ENCODE measurements around the gene ASPHD2.

The ASPHD2 gene

DNA sequence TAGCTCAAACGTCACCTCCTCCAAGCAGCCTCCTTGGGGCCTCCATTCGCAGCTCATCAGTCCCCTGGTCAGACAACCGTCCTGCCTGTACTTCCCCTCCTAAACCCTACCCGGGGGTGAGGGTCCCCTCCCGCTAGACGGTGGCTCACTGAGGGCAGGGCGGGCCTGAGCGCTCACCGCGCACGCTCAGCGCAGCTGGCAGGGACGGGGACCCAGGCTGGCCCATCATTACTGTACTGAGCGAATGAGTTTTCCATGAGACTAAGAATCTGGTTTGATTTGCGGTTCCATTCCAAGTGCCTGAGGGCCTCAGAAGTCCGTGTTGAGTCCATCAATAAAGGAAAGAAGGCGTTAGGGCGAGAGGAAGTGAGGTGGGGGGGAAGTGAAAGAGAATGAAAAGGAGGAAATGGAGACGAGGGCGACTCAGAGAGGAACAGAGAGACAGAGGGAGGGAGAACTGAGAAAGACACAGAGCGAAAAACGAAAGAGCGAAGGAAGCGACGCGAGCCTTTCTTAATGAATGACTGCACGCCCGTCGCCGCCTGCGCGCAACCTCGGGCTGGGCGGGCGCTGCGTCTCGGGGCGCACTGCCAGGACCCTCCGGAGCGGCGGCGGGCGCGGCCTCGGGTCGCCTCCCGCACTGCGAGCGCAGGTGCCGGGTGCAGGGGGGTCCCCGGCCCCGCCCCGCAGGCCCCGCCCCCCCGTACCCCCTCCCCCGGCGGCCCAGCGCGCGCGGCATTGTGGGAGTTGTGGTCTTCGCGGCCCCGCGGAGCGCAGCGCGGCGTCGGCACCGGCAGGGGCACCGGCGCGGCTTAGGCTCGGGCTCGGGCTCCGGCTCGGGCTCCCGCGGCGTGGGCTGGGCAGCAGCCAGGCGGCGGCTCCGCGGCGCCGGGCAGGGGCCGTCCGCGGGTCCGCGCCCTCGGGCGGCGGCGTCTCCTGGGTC lies at the start of gene ASPHD2 (continued):
- TF ChIP-seq ZNF221 (tag by site-specific recombination; IDR thresholded peaks at IDR 0.05; ENCODE audit: borderline replicate concordance) = no peak
- TF ChIP-seq GFI1B (tag by site-specific recombination; IDR thresholded peaks at IDR 0.05) = no peak
- no peak for TF ChIP-seq SCRT2 (tag by site-specific recombination; IDR thresholded peaks at IDR 0.05)
- TF ChIP-seq ZNF843 (tag by site-specific recombination; IDR thresholded peaks at IDR 0.05) = no peak
- no peak for TF ChIP-seq ZNF140 (tag by site-specific recombination; IDR thresholded peaks at IDR 0.05)
- no peak for TF ChIP-seq ZNF132 (tag by site-specific recombination; IDR thresholded peaks at IDR 0.05; ENCODE audit: borderline replicate concordance)
- no peak for TF ChIP-seq ZNF521 (tag by site-specific recombination; IDR thresholded peaks at IDR 0.05)
- no peak for TF ChIP-seq SALL2 (tag by site-specific recombination; IDR thresholded peaks at IDR 0.05; ENCODE audit: borderline replicate concordance)
- TF ChIP-seq ZNF416 (tag by site-specific recombination; IDR thresholded peaks at IDR 0.05) = no peak
- TF ChIP-seq ZNF292 (tag by site-specific recombination; IDR thresholded peaks at IDR 0.05; ENCODE audit: borderline replicate concordance, low read depth) = no peak
- no peak for TF ChIP-seq ZSCAN30 (tag by site-specific recombination; IDR thresholded peaks at IDR 0.05)
- TF ChIP-seq, protein P1, sequence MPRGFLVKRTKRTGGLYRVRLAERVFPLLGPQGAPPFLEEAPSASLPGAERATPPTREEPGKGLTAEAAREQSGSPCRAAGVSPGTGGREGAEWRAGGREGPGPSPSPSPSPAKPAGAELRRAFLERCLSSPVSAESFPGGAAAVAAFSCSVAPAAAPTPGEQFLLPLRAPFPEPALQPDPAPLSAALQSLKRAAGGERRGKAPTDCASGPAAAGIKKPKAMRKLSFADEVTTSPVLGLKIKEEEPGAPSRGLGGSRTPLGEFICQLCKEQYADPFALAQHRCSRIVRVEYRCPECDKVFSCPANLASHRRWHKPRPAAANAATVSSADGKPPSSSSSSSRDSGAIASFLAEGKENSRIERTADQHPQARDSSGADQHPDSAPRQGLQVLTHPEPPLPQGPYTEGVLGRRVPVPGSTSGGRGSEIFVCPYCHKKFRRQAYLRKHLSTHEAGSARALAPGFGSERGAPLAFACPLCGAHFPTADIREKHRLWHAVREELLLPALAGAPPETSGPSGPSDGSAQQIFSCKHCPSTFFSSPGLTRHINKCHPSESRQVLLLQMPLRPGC (tag by site-specific recombination; IDR thresholded peaks at IDR 0.05) = no peak
- TF ChIP-seq, protein P2, sequence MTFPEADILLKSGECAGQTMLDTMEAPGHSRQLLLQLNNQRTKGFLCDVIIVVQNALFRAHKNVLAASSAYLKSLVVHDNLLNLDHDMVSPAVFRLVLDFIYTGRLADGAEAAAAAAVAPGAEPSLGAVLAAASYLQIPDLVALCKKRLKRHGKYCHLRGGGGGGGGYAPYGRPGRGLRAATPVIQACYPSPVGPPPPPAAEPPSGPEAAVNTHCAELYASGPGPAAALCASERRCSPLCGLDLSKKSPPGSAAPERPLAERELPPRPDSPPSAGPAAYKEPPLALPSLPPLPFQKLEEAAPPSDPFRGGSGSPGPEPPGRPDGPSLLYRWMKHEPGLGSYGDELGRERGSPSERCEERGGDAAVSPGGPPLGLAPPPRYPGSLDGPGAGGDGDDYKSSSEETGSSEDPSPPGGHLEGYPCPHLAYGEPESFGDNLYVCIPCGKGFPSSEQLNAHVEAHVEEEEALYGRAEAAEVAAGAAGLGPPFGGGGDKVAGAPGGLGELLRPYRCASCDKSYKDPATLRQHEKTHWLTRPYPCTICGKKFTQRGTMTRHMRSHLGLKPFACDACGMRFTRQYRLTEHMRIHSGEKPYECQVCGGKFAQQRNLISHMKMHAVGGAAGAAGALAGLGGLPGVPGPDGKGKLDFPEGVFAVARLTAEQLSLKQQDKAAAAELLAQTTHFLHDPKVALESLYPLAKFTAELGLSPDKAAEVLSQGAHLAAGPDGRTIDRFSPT (tag by site-specific recombination; IDR thresholded peaks at IDR 0.05) = no peak
- TF ChIP-seq SCRT1 (tag by site-specific recombination; IDR thresholded peaks at IDR 0.05; ENCODE audit: borderline replicate concordance) = no peak
- no peak for TF ChIP-seq GLI2 (tag by site-specific recombination; IDR thresholded peaks at IDR 0.05; ENCODE audit: borderline replicate concordance, low read depth)
- no peak for TF ChIP-seq ZNF23 (tag by site-specific recombination; IDR thresholded peaks at IDR 0.05; ENCODE audit: borderline replicate concordance)
- TF ChIP-seq, protein P3, sequence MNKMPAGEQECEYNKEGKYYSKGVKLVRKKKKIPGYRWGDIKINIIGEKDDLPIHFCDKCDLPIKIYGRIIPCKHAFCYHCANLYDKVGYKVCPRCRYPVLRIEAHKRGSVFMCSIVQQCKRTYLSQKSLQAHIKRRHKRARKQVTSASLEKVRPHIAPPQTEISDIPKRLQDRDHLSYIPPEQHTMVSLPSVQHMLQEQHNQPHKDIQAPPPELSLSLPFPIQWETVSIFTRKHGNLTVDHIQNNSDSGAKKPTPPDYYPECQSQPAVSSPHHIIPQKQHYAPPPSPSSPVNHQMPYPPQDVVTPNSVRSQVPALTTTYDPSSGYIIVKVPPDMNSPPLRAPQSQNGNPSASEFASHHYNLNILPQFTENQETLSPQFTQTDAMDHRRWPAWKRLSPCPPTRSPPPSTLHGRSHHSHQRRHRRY (tag by site-specific recombination; IDR thresholded peaks at IDR 0.05) = no peak
- TF ChIP-seq ZNF555 (tag by site-specific recombination; conservative IDR thresholded peaks at IDR 0.05) = no peak
- peak; percentile 29; the same call in 1 of the 2 replicates for TF ChIP-seq ZNF501 (tag by site-specific recombination; IDR thresholded peaks at IDR 0.05)
- no peak for TF ChIP-seq ZNF146 (tag by site-specific recombination; IDR thresholded peaks at IDR 0.05)
- no peak for TF ChIP-seq ZNF530 (tag by site-specific recombination; IDR thresholded peaks at IDR 0.05; ENCODE audit: low read depth)
- TF ChIP-seq, protein P4, sequence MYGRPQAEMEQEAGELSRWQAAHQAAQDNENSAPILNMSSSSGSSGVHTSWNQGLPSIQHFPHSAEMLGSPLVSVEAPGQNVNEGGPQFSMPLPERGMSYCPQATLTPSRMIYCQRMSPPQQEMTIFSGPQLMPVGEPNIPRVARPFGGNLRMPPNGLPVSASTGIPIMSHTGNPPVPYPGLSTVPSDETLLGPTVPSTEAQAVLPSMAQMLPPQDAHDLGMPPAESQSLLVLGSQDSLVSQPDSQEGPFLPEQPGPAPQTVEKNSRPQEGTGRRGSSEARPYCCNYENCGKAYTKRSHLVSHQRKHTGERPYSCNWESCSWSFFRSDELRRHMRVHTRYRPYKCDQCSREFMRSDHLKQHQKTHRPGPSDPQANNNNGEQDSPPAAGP (tag by site-specific recombination; IDR thresholded peaks at IDR 0.05) = peak; percentile 57; the same call in 1 of the 2 replicates
- TF ChIP-seq ZNF544 (tag by site-specific recombination; IDR thresholded peaks at IDR 0.05) = no peak
- no peak for TF ChIP-seq ZNF423 (tag by site-specific recombination; IDR thresholded peaks at IDR 0.05)
- no peak for TF ChIP-seq ZNF707 (tag by site-specific recombination; IDR thresholded peaks at IDR 0.05)
- TF ChIP-seq, protein P5, sequence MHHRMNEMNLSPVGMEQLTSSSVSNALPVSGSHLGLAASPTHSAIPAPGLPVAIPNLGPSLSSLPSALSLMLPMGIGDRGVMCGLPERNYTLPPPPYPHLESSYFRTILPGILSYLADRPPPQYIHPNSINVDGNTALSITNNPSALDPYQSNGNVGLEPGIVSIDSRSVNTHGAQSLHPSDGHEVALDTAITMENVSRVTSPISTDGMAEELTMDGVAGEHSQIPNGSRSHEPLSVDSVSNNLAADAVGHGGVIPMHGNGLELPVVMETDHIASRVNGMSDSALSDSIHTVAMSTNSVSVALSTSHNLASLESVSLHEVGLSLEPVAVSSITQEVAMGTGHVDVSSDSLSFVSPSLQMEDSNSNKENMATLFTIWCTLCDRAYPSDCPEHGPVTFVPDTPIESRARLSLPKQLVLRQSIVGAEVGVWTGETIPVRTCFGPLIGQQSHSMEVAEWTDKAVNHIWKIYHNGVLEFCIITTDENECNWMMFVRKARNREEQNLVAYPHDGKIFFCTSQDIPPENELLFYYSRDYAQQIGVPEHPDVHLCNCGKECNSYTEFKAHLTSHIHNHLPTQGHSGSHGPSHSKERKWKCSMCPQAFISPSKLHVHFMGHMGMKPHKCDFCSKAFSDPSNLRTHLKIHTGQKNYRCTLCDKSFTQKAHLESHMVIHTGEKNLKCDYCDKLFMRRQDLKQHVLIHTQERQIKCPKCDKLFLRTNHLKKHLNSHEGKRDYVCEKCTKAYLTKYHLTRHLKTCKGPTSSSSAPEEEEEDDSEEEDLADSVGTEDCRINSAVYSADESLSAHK (tag by site-specific recombination; IDR thresholded peaks at IDR 0.05) = no peak; the same call in 1 of the 2 replicates
- peak; percentile 38; the same call in 1 of the 2 replicates for TF ChIP-seq KLF7 (tag by site-specific recombination; IDR thresholded peaks at IDR 0.05; ENCODE audit: borderline replicate concordance)
- no peak for TF ChIP-seq ZNF114 (tag by site-specific recombination; IDR thresholded peaks at IDR 0.05)
- TF ChIP-seq ZNF629 (tag by site-specific recombination; IDR thresholded peaks at IDR 0.05) = 0 out of 2 replicates have a peak, but pooled peaks have one; percentile 31
- TF ChIP-seq ZNF2 (tag by site-specific recombination; IDR thresholded peaks at IDR 0.05) = 0 out of 2 replicates have a peak, but pooled peaks have one; percentile 61
- no peak for TF ChIP-seq MEIS1 (CRISPR knock-in tag; IDR thresholded peaks at IDR 0.05; ENCODE audit: borderline replicate concordance)
- peak; percentile 79; the same call in 1 of the 2 replicates for TF ChIP-seq ZNF561 (tag by site-specific recombination; IDR thresholded peaks at IDR 0.05; ENCODE audit: borderline replicate concordance)

All from HEK293 (cell line).